ENCODE data around the gene AR. TPM values are rescaled to one million over a fixed set of nuclear protein-coding genes. Genes with fewer than 3 reads are reported as not detected.

AR gene
- polyA plus RNA-seq, 1 experiment, result 13.1 TPM

- POLR2A ChIA-PET, result no interaction called here
- CTCF ChIA-PET, result no interaction called here
Measured at GRCh38 chrX:67607466-67607865, 63.6 kb downstream of the AR start.

GRCh38 chrX:67610282-67610681, 66.5 kb downstream of the AR start:
- ChIA-PET POLR2A (no interaction called here), CTCF (no interaction called here)
- no peak for DNase-seq (ENCODE audit: low read depth, low spot score)
- no peak overlapping the region for H3K4me3 ChIP-seq (ENCODE audit: low read depth, low read length)
- no peak for TF ChIP-seq CTCF (IDR thresholded peaks at IDR 0.05; ENCODE audit: low read depth, low read length)
- no peak overlapping the region for H3K27ac ChIP-seq (ENCODE audit: low read depth, low read length)
- H3K27me3 ChIP-seq (ENCODE audit: control insufficient read depth, insufficient read depth, low read length), result no peaks in the 10 kb centered on the region
- H3K9me3 ChIP-seq (ENCODE audit: control insufficient read depth, insufficient read depth, low read length), result no peaks in the 10 kb centered on the region

More at GRCh38 chrX:67607466-67607865, 63.6 kb downstream of the AR start:
- Histone ChIP-seq H3K27me3 (ENCODE audit: control insufficient read depth, insufficient read depth, low read length) (no peaks in the 10 kb centered on the region), H3K27ac (ENCODE audit: low read depth, low read length) (peak overlapping the region; percentile 61), H3K9me3 (ENCODE audit: control insufficient read depth, insufficient read depth, low read length) (no peaks in the 10 kb centered on the region), H3K4me3 (ENCODE audit: low read depth, low read length) (no peak overlapping the region)
- TF ChIP-seq CTCF (IDR thresholded peaks at IDR 0.05; ENCODE audit: low read depth, low read length), result no peak
- peak; percentile 32 for DNase-seq (ENCODE audit: low read depth, low spot score)

- DNase-seq (ENCODE audit: low read depth, low spot score), result peak; percentile 38
- Histone ChIP-seq H3K27me3 (ENCODE audit: control insufficient read depth, insufficient read depth, low read length) (no peaks in the 10 kb centered on the region), H3K9me3 (ENCODE audit: control insufficient read depth, insufficient read depth, low read length) (no peaks in the 10 kb centered on the region), H3K4me3 (ENCODE audit: low read depth, low read length) (no peak overlapping the region), H3K27ac (ENCODE audit: low read depth, low read length) (peak overlapping the region; percentile 21)
- TF ChIP-seq CTCF (IDR thresholded peaks at IDR 0.05; ENCODE audit: low read depth, low read length), result no peak
- ChIA-PET POLR2A (no interaction called here), CTCF (no interaction called here)
Measured at GRCh38 chrX:67612231-67612630, 68.4 kb downstream of the AR start.

- H3K27me3 ChIP-seq (ENCODE audit: control insufficient read depth, insufficient read depth, low read length), result no peaks in the 10 kb centered on the region
- POLR2A ChIA-PET, result no interaction called here
Measured at GRCh38 chrX:67613366-67613765, 69.5 kb downstream of the AR start.

GRCh38 chrX:67613996-67614395, 70.2 kb downstream of the AR start:
- CTCF ChIA-PET, result no interaction called here
- no peak for TF ChIP-seq CTCF (IDR thresholded peaks at IDR 0.05; ENCODE audit: low read depth, low read length)
- POLR2A ChIA-PET, result no interaction called here
- Histone ChIP-seq H3K27ac (ENCODE audit: low read depth, low read length) (peak overlapping the region; percentile 31), H3K9me3 (ENCODE audit: control insufficient read depth, insufficient read depth, low read length) (no peaks in the 10 kb centered on the region), H3K4me3 (ENCODE audit: low read depth, low read length) (no peak overlapping the region), H3K27me3 (ENCODE audit: control insufficient read depth, insufficient read depth, low read length) (no peaks in the 10 kb centered on the region)
- DNase-seq (ENCODE audit: low read depth, low spot score), result no peak

More at GRCh38 chrX:67613366-67613765, 69.5 kb downstream of the AR start:
- Histone ChIP-seq H3K4me3 (ENCODE audit: low read depth, low read length) (no peak overlapping the region), H3K9me3 (ENCODE audit: control insufficient read depth, insufficient read depth, low read length) (no peaks in the 10 kb centered on the region), H3K27ac (ENCODE audit: low read depth, low read length) (no peak overlapping the region)
- no peak for TF ChIP-seq CTCF (IDR thresholded peaks at IDR 0.05; ENCODE audit: low read depth, low read length)
- CTCF ChIA-PET, result no interaction called here
- DNase-seq (ENCODE audit: low read depth, low spot score), result no peak
